ENCODE measurements around the gene SUGCT. TPM values are rescaled to one million over a fixed set of nuclear protein-coding genes. Genes with fewer than 3 reads are reported as not detected.

The SUGCT gene
- total RNA-seq, 1 experiment from 2014 or later, result 9.9 TPM

GRCh38 chr7:40219917-40220316 lies 85.1 kb downstream of the SUGCT start:
- intact Hi-C loops (cut with micrococcal nuclease; ENCODE audit: unreplicated experiment), result no loop called here

GRCh38 chr7:40220421-40220911 lies 85.7 kb downstream of the SUGCT start:
- intact Hi-C loops (cut with micrococcal nuclease; ENCODE audit: unreplicated experiment), result no loop called here
- ChIA-PET CTCF (interaction anchor here (0.7 kb wide), 1 partner anchor 87 kb away, joined by 8 read pairs; no protein-coding TSS in a partner anchor), POLR2A (no interaction called here)
- Mint-ChIP-seq H3K27ac (ENCODE audit: unreplicated experiment) (no peak overlapping the region), H3K4me1 (ENCODE audit: low read depth, unreplicated experiment) (peaks cover 6% of the 10 kb centered on the region), H3K36me3 (ENCODE audit: insufficient read depth, unreplicated experiment) (no peaks in the 10 kb centered on the region), H3K9me3 (ENCODE audit: unreplicated experiment) (no peaks in the 10 kb centered on the region), H3K27me3 (ENCODE audit: insufficient read depth, unreplicated experiment) (no peaks in the 10 kb centered on the region), H3K4me3 (ENCODE audit: unreplicated experiment) (no peak overlapping the region)
- no peaks in the 10 kb centered on the region; the same call in 1 of the 2 replicates for H3K9me3 ChIP-seq
- H3K4me1 ChIP-seq, result no peaks in the 10 kb centered on the region
- DNase-seq, result no peak
- no peaks in the 10 kb centered on the region for H3K36me3 ChIP-seq (ENCODE audit: control insufficient read depth, insufficient read depth, low read length)
- TF ChIP-seq CTCF (IDR thresholded peaks at IDR 0.05; ENCODE audit: insufficient read depth in 1 of 2, low read depth in 1 of 2, low read length in 1 of 2, severe bottlenecking in 1 of 2, unreplicated experiment in 1 of 2), result no peak
- no TSS peak for BruUV-seq (replicated peaks)
- H3K4me3 ChIP-seq (ENCODE audit: low read depth, low read length), result no peak overlapping the region
- H3K27me3 ChIP-seq (replicated peaks; ENCODE audit: control insufficient read depth, insufficient read depth, low read length), result no peaks in the 10 kb centered on the region

More at GRCh38 chr7:40219917-40220316, 85.1 kb downstream of the SUGCT start:
- CTCF ChIA-PET, result no interaction called here
- H3K4me1 ChIP-seq, result no peaks in the 10 kb centered on the region
- Mint-ChIP-seq H3K36me3 (ENCODE audit: insufficient read depth, unreplicated experiment) (no peaks in the 10 kb centered on the region), H3K9me3 (ENCODE audit: unreplicated experiment) (no peaks in the 10 kb centered on the region), H3K4me1 (ENCODE audit: low read depth, unreplicated experiment) (peaks cover 6% of the 10 kb centered on the region), H3K4me3 (ENCODE audit: unreplicated experiment) (no peak overlapping the region), H3K27ac (ENCODE audit: unreplicated experiment) (no peak overlapping the region), H3K27me3 (ENCODE audit: insufficient read depth, unreplicated experiment) (no peaks in the 10 kb centered on the region)
- DNase-seq, result no peak
- H3K9me3 ChIP-seq, result no peaks in the 10 kb centered on the region; the same call in 1 of the 2 replicates
- TF ChIP-seq CTCF (IDR thresholded peaks at IDR 0.05; ENCODE audit: insufficient read depth in 1 of 2, low read depth in 1 of 2, low read length in 1 of 2, severe bottlenecking in 1 of 2, unreplicated experiment in 1 of 2), result no peak
- no peaks in the 10 kb centered on the region for H3K27me3 ChIP-seq (replicated peaks; ENCODE audit: control insufficient read depth, insufficient read depth, low read length)
- H3K4me3 ChIP-seq (ENCODE audit: low read depth, low read length), result no peak overlapping the region
- POLR2A ChIA-PET, result no interaction called here
- BruUV-seq (replicated peaks), result no TSS peak
- no peaks in the 10 kb centered on the region for H3K36me3 ChIP-seq (ENCODE audit: control insufficient read depth, insufficient read depth, low read length)

- intact Hi-C loops (cut with micrococcal nuclease; ENCODE audit: unreplicated experiment), result no loop called here
- no peak for TF ChIP-seq CTCF (IDR thresholded peaks at IDR 0.05; ENCODE audit: insufficient read depth in 1 of 2, low read depth in 1 of 2, low read length in 1 of 2, severe bottlenecking in 1 of 2, unreplicated experiment in 1 of 2)
- no peak for DNase-seq
- H3K4me3 ChIP-seq (ENCODE audit: low read depth, low read length), result no peak overlapping the region
- no peaks in the 10 kb centered on the region for H3K36me3 Mint-ChIP-seq (ENCODE audit: insufficient read depth, unreplicated experiment)
- no peaks in the 10 kb centered on the region for H3K27me3 ChIP-seq (replicated peaks; ENCODE audit: control insufficient read depth, insufficient read depth, low read length)
- H3K4me3 Mint-ChIP-seq (ENCODE audit: unreplicated experiment), result no peak overlapping the region
- H3K4me1 Mint-ChIP-seq (ENCODE audit: low read depth, unreplicated experiment), result peaks cover 6% of the 10 kb centered on the region
- no peaks in the 10 kb centered on the region for H3K9me3 Mint-ChIP-seq (ENCODE audit: unreplicated experiment)
- ChIA-PET POLR2A (no interaction called here), CTCF (no interaction called here)
- no peaks in the 10 kb centered on the region for H3K36me3 ChIP-seq (ENCODE audit: control insufficient read depth, insufficient read depth, low read length)
- H3K4me1 ChIP-seq, result no peaks in the 10 kb centered on the region
- no peaks in the 10 kb centered on the region; the same call in 1 of the 2 replicates for H3K9me3 ChIP-seq
- no TSS peak for BruUV-seq (replicated peaks)
- H3K27me3 Mint-ChIP-seq (ENCODE audit: insufficient read depth, unreplicated experiment), result no peaks in the 10 kb centered on the region
- H3K27ac Mint-ChIP-seq (ENCODE audit: unreplicated experiment), result no peak overlapping the region
These were observed 87.0 kb downstream of the SUGCT start for GRCh38 chr7:40221836-40222235.
